ENCODE data around the gene CD69. TPM values are rescaled to one million over a fixed set of nuclear protein-coding genes. Genes with fewer than 3 reads are reported as not detected.

Gene CD69
- total RNA-seq, 4 donors from 2014 or later: 4.4 to 83.3 (median 9.1) TPM

Other genes with a start within 250 kb of the CD69 start
- gene KLRB1, start 153.0 kb downstream of the CD69 start, total RNA-seq: 1 to 10 TPM in 3 of 4 donors, not detected in 1; 1.1 to 6.3 (median 3.9) TPM
- gene CLEC2D, start 91.2 kb downstream of the CD69 start, total RNA-seq: 100 to 1,000 TPM in 1 of 4 donors, 10 to 100 TPM in 1, 1 to 10 TPM in 2; 6.4 to 140 (median 12.1) TPM
- 1 to 10 TPM in 2 of 4 donors, not detected in 2; 4.1 to 4.2 TPM for gene CLECL1, start 27.8 kb downstream of the CD69 start, total RNA-seq
- not detected for gene KLRF1, start 66.6 kb upstream of the CD69 start, total RNA-seq
- 10 to 100 TPM in 1 of 4 donors, 1 to 10 TPM in 3; 3.3 to 31.4 (median 5.7) TPM for gene CLEC2B, start 108.5 kb upstream of the CD69 start, total RNA-seq
- not detected for gene KLRF2, start 120.6 kb upstream of the CD69 start, total RNA-seq
- not detected for gene CLEC2A, start 171.5 kb upstream of the CD69 start, total RNA-seq
- gene CLEC12A, start 210.5 kb upstream of the CD69 start, total RNA-seq: 10 to 100 TPM in 1 of 4 donors, not detected in 3; 10.7 TPM
- not detected for gene CLEC1B, start 238.2 kb upstream of the CD69 start, total RNA-seq
- not detected for gene CLEC12B, start 249.7 kb upstream of the CD69 start, total RNA-seq